Common myeloid progenitor, CD34-positive (primary cell): ENCODE measurements around the gene SLC44A5.

Experiments
- CTCF ChIA-PET: fragments of 350-600 bp; sonication (Branson Sonifier 250); formaldehyde crosslinking; loops from one replicate; lab custom pipeline; 2021; ENCODE audit warnings: antibody characterized with exemption; lab: Charles Lee
- POLR2A ChIA-PET: fragments of 350-600 bp; sonication (Branson Sonifier 250); formaldehyde crosslinking; loops from one replicate; lab custom pipeline; 2021; ENCODE audit warnings: antibody characterized with exemption; lab: Charles Lee
- DNase-seq, 3 donors: peaks; one replicate each; pipeline versions ENCODE4 v3.0.0 to v3.0.0-alpha.2; 2013
- H3K27ac ChIP-seq, 2 experiments: 1 replicate in 1 of 2; 2 replicates in 1 of 2; pipeline ENCODE4 v1.7.0; 2013; ENCODE audit warnings: inconsistent platforms in 2 of 2, low read length in 2 of 2, mild to moderate bottlenecking in 2 of 2, low read depth in 1 of 2, moderate library complexity in 1 of 2; ENCODE audit not compliant: severe bottlenecking in 2 of 2, insufficient read depth in 1 of 2, poor library complexity in 1 of 2
- H3K27me3 ChIP-seq, 5 experiments: replicated peaks in 2 of 5; 1 replicate in 3 of 5; 2 replicates in 2 of 5; pipeline versions ENCODE4 v1.6.1 to v1.7.0; 2013; ENCODE audit warnings: low read length in 4 of 5, mild to moderate bottlenecking in 2 of 5, moderate library complexity in 2 of 5, inconsistent platforms in 1 of 5; ENCODE audit not compliant: insufficient read depth in 5 of 5, control insufficient read depth in 4 of 5
- H3K36me3 ChIP-seq, 4 experiments: 1 replicate in 2 of 4; 2 replicates in 2 of 4; pipeline versions ENCODE4 v1.6.1 to v1.7.0; 2013; ENCODE audit warnings: low read length in 3 of 4, control low read depth in 1 of 4, mild to moderate bottlenecking in 1 of 4; ENCODE audit not compliant: control insufficient read depth in 4 of 4, insufficient read depth in 4 of 4
- H3K4me1 ChIP-seq, 4 experiments: 1 replicate in 3 of 4; 2 replicates in 1 of 4; pipeline versions ENCODE4 v1.6.1 to v1.7.1; 2013; ENCODE audit warnings: low read length in 3 of 4, mild to moderate bottlenecking in 3 of 4, control low read depth in 1 of 4, inconsistent platforms in 1 of 4, moderate library complexity in 1 of 4; ENCODE audit not compliant: control insufficient read depth in 4 of 4, insufficient read depth in 4 of 4; ENCODE audit errors: control extremely low read depth in 1 of 4
- H3K4me3 ChIP-seq, 7 experiments: 1 replicate in 4 of 7; 2 replicates in 3 of 7; pipeline versions ENCODE4 v1.5.1 to v1.7.0; 2013; ENCODE audit warnings: mild to moderate bottlenecking in 7 of 7, low read length in 6 of 7, moderate library complexity in 6 of 7, inconsistent platforms in 2 of 7, low read depth in 2 of 7, control low read depth in 1 of 7; ENCODE audit not compliant: insufficient read depth in 4 of 7, control insufficient read depth in 1 of 7; ENCODE audit errors: extremely low read depth in 1 of 7
- H3K9me3 ChIP-seq, 5 experiments: 1 replicate in 4 of 5; 2 replicates in 1 of 5; pipeline versions ENCODE4 v1.6.1 to v1.7.1; 2013; ENCODE audit warnings: low read length in 4 of 5, mild to moderate bottlenecking in 2 of 5, inconsistent platforms in 1 of 5, low read depth in 1 of 5, moderate library complexity in 1 of 5; ENCODE audit not compliant: control insufficient read depth in 4 of 5, insufficient read depth in 2 of 5; ENCODE audit errors: control extremely low read depth in 1 of 5
- WGBS: methylation state at CpG from one replicate; pipeline ENCODE4 v1.1.5; 2013; ENCODE audit not compliant: insufficient coverage; 5-methylcytosine and 5-hydroxymethylcytosine counted together

The SLC44A5 gene

DNA sequence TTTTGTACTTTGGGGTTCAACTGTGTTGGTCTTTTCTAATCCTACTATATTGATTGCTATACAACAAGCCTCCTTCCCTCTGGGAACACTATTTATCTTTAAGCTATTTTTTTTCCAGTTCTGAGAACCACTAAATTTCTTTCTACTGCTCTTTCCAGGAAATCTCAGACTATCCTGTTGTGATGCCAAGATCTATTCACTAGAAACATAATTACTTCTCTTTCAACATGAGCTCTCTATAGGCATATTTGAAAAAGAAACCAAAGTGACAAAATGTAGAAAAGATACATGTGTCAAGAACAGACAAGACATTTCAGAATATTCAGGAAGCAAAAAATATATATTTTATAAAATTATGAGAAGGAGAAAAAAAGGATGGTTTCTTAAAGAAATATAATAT is 82.9 kb downstream of the SLC44A5 start:
- Histone ChIP-seq H3K9me3 (no peaks in the 10 kb centered on the region), H3K27me3 (no peaks in the 10 kb centered on the region), H3K4me3 (no peak overlapping the region), H3K27ac (no peak overlapping the region), H3K4me1 (no peaks in the 10 kb centered on the region), H3K36me3 (no peaks in the 10 kb centered on the region)
- POLR2A ChIA-PET: no interaction called here
- no peak for DNase-seq
- CTCF ChIA-PET: no interaction called here

DNA sequence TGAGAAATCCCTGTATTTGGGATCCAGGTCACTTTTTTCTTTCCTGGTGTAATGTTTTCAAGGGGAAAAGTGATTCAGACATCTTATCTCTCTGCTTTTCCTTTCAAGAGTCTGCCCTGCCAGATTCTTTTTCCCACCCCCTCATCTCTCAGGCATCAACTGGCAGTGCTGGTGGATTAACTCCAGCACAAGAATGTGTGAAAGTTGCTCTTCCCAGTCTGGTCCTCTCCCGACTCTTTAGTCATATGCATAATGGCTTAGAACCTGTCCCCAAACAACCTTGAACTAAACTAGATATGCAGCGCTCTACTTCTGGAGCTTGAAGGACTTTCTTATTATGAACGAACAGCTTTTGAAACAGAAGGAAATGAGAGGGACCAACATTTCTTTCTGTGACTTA is 88.5 kb downstream of the SLC44A5 start:
- Histone ChIP-seq H3K4me3 (no peak overlapping the region), H3K4me1 (no peaks in the 10 kb centered on the region), H3K36me3 (no peaks in the 10 kb centered on the region), H3K27ac (no peak overlapping the region), H3K9me3 (no peaks in the 10 kb centered on the region), H3K27me3 (no peaks in the 10 kb centered on the region)
- ChIA-PET CTCF (no interaction called here), POLR2A (interaction anchor here (0.6 kb wide), 1 partner anchor 8 kb away, joined by 3 read pairs; no protein-coding TSS in a partner anchor)
- no peak for DNase-seq
- 75% methylated on average over 1 of the region's 3 CpGs for WGBS

DNA sequence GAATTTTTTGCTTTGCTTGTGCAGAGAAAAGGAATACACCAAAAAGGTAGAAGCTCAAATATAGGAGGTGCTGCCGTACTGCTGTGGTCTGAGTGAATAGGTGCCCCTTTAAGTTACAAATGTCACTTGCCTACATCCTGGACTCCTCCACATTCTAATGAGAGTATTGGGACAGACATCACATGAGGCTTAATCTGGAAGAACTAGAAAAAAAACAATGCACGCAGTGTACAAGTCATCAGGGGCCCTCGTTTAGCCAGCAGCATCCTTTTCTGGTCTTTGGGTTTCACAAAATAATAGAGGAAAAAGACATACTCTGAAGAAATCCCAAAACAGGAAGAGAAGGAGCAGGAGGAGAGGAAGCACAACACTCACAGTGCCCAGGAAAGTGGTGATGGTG is 89.3 kb downstream of the SLC44A5 start:
- CTCF ChIA-PET: no interaction called here
- H3K9me3 ChIP-seq: no peaks in the 10 kb centered on the region
- POLR2A ChIA-PET: no interaction called here
- H3K27me3 ChIP-seq: peaks cover 0 to 3% (median 0%) of the 10 kb centered on the region in 5 experiments
- 57% methylated on average over 3 of the region's 3 CpGs for WGBS
- H3K36me3 ChIP-seq: no peaks in the 10 kb centered on the region
- no peaks in the 10 kb centered on the region for H3K4me1 ChIP-seq
- no peak for DNase-seq
- no peak overlapping the region for H3K4me3 ChIP-seq
- no peak overlapping the region for H3K27ac ChIP-seq

DNA sequence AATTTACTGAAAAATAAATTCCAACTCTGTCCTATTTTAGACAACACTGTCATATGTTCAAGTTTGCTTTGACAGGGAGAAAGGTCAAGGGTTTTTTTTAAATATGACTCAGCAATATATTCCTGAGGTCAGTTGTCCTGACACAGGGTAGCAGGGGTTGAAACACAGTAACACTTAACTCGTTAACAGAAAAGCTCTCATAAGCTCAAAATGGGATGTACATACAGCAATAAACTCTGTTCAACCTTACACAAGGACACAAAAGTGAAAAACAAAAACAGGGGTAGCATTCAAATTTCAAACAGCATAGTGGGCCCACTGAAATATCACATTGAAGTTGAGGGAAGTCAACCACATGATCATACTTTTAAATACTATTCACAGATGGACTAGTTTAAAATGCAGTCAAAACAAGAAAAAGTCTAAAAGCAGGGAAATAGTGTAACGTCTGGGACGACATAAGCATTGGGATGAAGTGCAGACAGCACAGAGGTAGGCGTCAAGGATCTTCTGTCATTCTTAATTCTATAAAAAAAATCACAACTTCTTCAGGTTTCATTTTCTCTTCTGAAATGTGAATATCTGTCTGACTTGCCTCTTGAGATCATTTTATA is 89.9 kb downstream of the SLC44A5 start:
- Histone ChIP-seq H3K27me3 (peaks cover 0 to 3% (median 0%) of the 10 kb centered on the region in 5 experiments), H3K36me3 (no peaks in the 10 kb centered on the region), H3K9me3 (no peaks in the 10 kb centered on the region), H3K27ac (no peak overlapping the region), H3K4me3 (no peak overlapping the region), H3K4me1 (no peaks in the 10 kb centered on the region)
- no CpG with 5 or more reads among the region's 4 CpGs for WGBS
- ChIA-PET POLR2A (interaction anchor here (0.5 kb wide), 1 partner anchor 32 kb away, joined by 3 read pairs; no protein-coding TSS in a partner anchor), CTCF (no interaction called here)
- no peak for DNase-seq

DNA sequence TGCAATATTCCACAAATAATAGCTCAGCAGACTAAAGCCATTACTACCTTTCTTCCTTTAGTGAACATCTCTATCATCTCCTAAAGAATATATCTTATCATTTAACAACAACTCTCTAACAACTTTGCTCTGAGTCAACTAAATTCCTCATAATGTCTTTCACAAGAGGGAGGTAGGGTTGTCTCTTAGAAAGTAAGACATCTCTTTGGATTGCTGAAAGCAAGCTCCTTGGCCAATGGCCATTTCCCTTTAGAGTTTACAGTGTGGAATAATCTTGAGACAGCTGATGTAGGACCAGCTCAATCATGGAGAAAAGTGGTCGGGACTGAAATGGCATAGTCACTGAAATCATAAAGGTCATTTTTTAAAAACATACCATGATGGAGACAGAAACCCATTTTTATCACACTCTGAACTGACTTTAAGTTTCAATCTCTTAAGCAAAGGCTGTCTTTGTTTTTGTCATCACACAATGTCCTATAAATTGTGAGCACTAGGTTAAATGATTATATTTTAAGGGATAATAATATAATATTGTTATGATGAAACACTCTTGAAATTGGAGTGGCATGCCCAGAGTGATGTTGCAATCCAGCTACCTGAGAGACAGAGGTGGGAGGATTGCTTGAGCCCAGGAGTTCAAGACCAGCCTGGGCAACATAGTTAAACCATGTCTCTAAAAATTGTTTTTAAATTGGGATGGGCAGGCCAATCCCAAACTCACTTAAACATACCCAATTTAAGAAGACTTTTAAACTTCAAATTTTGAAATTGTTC is 91.1 kb downstream of the SLC44A5 start:
- H3K4me1 ChIP-seq: no peaks in the 10 kb centered on the region
- no peak overlapping the region for H3K4me3 ChIP-seq
- CTCF ChIA-PET: no interaction called here
- no CpG with 5 or more reads among the region's 1 CpG for WGBS
- DNase-seq: no peak
- H3K27me3 ChIP-seq: peaks cover 0 to 3% (median 0%) of the 10 kb centered on the region in 5 experiments
- no peaks in the 10 kb centered on the region for H3K36me3 ChIP-seq
- H3K9me3 ChIP-seq: no peaks in the 10 kb centered on the region
- H3K27ac ChIP-seq: no peak overlapping the region
- POLR2A ChIA-PET: no interaction called here

DNA sequence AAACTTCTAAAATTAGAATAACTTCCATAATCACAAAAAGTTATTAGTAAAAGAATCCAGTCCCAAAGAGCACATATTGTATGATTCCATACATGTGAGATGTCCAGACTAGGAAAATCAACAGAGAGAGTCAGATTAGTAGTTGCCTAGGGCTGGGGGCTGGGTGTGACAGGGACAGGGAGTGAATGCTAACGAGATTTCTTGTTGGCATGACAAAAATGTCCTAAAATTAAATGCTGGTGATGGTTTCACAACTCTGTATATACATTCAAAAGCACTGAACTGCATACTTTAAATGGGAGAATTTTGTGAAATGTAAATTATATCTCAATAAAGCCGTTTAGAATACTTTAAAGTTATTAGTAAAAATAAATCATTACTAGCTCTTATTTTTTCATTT is 92.2 kb downstream of the SLC44A5 start:
- Histone ChIP-seq H3K4me1 (no peaks in the 10 kb centered on the region), H3K9me3 (no peaks in the 10 kb centered on the region), H3K27ac (no peak overlapping the region), H3K4me3 (no peak overlapping the region), H3K36me3 (no peaks in the 10 kb centered on the region), H3K27me3 (peaks cover 0 to 3% (median 0%) of the 10 kb centered on the region in 5 experiments)
- POLR2A ChIA-PET: no interaction called here
- no peak for DNase-seq
- CTCF ChIA-PET: no interaction called here
- WGBS: no CpG with 5 or more reads among the region's 2 CpGs

DNA sequence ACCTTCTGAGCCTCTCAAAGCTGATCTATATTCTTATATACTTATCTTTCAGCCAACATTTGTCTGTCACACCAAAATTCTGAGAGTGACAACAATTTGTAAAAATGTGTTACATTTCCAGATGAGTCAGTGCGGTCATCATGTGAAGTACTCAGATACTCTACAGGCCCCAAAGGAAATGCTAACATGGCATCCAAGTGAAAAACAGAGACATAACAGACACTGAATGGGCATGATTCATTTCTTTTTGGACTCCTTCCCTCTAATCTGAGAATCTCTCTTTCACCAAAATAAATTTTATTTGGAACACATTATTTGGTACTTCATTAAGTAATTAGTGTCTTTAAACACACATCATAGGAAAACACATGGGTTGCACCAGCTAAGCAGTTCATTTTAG is 96.6 kb downstream of the SLC44A5 start:
- no peaks in the 10 kb centered on the region for H3K9me3 ChIP-seq
- ChIA-PET CTCF (no interaction called here), POLR2A (interaction anchor here (0.7 kb wide), 1 partner anchor 9 kb away, joined by 3 read pairs; no protein-coding TSS in a partner anchor)
- no peak for DNase-seq
- H3K4me3 ChIP-seq: no peak overlapping the region
- no peak overlapping the region for H3K27ac ChIP-seq
- WGBS: 100% methylated on average over 1 of the region's 1 CpG
- H3K27me3 ChIP-seq: peaks cover 0 to 3% (median 0%) of the 10 kb centered on the region in 5 experiments
- no peaks in the 10 kb centered on the region for H3K4me1 ChIP-seq
- H3K36me3 ChIP-seq: no peaks in the 10 kb centered on the region
